A673 (cell line): ENCODE results near the gene VDAC1. TPM values are rescaled to one million over a fixed set of nuclear protein-coding genes. Genes with fewer than 3 reads are reported as not detected.
A peak's percentile ranks its signal among the peaks of the same experiment; 100 is the strongest.

Experiments
- BruUV-seq: library from RNA; stranded (reverse); fragments of 400-500 nt; replicated peaks from 2 replicates; lab custom pipeline; 2021; lab: Mats Ljungman, UMichigan
- CTCF ChIA-PET: fragments of 300-600 bp; sonication (Branson Sonifier 250); formaldehyde crosslinking; loops from one replicate; lab custom pipeline; 2022; ENCODE audit warnings: antibody characterized with exemption; lab: Charles Lee
- POLR2A ChIA-PET: fragments of 300-600 bp; sonication (Branson Sonifier 250); formaldehyde crosslinking; loops from one replicate; lab custom pipeline; 2022; ENCODE audit warnings: antibody characterized with exemption; ENCODE audit not compliant: low non-redundant PET; lab: Charles Lee
- DNase-seq: peaks from one replicate; pipeline ENCODE4 v3.0.0-alpha.2; 2015; ENCODE audit warnings: low spot score
- H3K27ac ChIP-seq: fragments of 200-600 bp; sonication (generic); 2 replicates; pipeline ENCODE4 v1.5.1; 2016; ENCODE audit warnings: mixed run types, low read depth, mild to moderate bottlenecking, mixed read lengths, antibody characterized with exemption, low read length; ENCODE audit not compliant: poor library complexity, severe bottlenecking
- H3K27me3 ChIP-seq: fragments of 200-600 bp; sonication (generic); replicated peaks from 2 replicates; pipeline ENCODE4 v1.6.1; 2017; ENCODE audit warnings: mixed run types, low read depth, mild to moderate bottlenecking, mixed read lengths, antibody characterized with exemption, low read length; ENCODE audit not compliant: insufficient read depth, poor library complexity
- H3K36me3 ChIP-seq: fragments of 200-600 bp; sonication (generic); 2 replicates; pipeline ENCODE4 v1.6.1; 2016; ENCODE audit warnings: mixed run types, mild to moderate bottlenecking, mixed read lengths, antibody characterized with exemption, low read length; ENCODE audit not compliant: insufficient read depth, poor library complexity, severe bottlenecking
- H3K4me1 ChIP-seq: fragments of 200-600 bp; sonication (generic); 2 replicates; pipeline ENCODE4 v1.6.1; 2017; ENCODE audit warnings: mixed run types, mild to moderate bottlenecking, mixed read lengths, antibody characterized with exemption, low read length; ENCODE audit not compliant: insufficient read depth, poor library complexity, severe bottlenecking
- H3K4me3 ChIP-seq: fragments of 200-600 bp; sonication (generic); 2 replicates; pipeline ENCODE4 v1.5.1; 2016; ENCODE audit warnings: low read depth, mixed run types, mild to moderate bottlenecking, mixed read lengths, low read length; ENCODE audit not compliant: poor library complexity, severe bottlenecking
- H3K9me3 ChIP-seq: fragments of 200-600 bp; sonication (generic); 2 replicates; pipeline ENCODE4 v1.6.1; 2016; ENCODE audit warnings: mixed run types, low read depth, mild to moderate bottlenecking, mixed read lengths, antibody characterized with exemption, low read length; ENCODE audit not compliant: poor library complexity, severe bottlenecking
- EZH2 ChIP-seq: fragments of 200-600 bp; sonication (generic); IDR thresholded peaks from 2 replicates; pipeline ENCODE4 v1.6.1; 2017; ENCODE audit warnings: borderline replicate concordance, low read depth, mild to moderate bottlenecking, mixed read lengths, antibody characterized with exemption, low read length; ENCODE audit not compliant: poor library complexity, severe bottlenecking
- intact Hi-C: fragments of 100-400 bp; cut with micrococcal nuclease; formaldehyde crosslinking; loops from one replicate; pipeline ENCODE4 v1.10.0; 2022; ENCODE audit not compliant: unreplicated experiment
- total RNA-seq: library from RNA; stranded (reverse); gene quantifications from 2 replicates; pipeline ENCODE4 v1.2.3, GENCODE V29; 2021
- TF ChIP-seq, protein P1 (sequence below): fragments of 300-800, 200-600 bp; sonication (generic); conservative IDR thresholded peaks from 2 replicates; pipeline ENCODE4 v1.5.1; 2017; ENCODE audit warnings: low read depth, mild to moderate bottlenecking, antibody characterized with exemption, low read length, moderate library complexity, mixed read lengths

VDAC1 gene
- total RNA-seq, 1 experiment from 2014 or later: 367 TPM

DNA sequence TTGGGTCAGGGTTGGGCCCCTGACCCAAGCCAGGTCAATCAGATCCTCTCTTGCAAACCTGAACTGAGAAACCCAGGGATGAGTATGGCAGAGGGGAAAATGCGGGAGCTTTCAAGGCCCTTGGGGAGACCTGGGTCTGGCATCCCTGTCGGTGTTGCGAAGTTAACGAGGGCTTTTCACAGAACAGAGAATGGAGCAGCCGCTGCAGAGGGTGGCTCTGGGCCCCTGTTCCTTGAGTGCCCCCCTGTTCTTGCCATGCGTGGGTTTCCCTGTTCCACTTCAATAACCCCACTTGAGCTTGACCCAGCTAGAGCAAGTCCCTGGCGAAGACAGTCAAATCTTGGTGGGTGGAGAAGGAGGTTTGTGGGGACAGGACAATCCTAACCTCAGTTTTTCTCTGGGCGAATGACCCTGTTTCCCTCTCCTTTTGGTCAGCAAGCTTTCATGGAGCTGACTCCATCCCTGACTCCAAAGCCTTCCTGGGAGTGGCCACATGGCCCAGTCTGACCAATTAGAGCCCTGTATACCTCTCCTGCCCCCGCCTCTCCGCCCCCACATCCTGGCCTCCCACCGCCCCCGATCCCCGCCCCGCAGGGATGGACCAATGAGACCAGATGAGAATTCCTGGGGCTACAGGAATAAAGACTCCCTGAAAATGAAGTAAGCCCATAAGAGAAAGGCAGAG is 2.9 kb upstream of the VDAC1 start:
- DNase-seq: peak; percentile 37
- TF ChIP-seq EZH2: no peak
- TF ChIP-seq, protein P1, sequence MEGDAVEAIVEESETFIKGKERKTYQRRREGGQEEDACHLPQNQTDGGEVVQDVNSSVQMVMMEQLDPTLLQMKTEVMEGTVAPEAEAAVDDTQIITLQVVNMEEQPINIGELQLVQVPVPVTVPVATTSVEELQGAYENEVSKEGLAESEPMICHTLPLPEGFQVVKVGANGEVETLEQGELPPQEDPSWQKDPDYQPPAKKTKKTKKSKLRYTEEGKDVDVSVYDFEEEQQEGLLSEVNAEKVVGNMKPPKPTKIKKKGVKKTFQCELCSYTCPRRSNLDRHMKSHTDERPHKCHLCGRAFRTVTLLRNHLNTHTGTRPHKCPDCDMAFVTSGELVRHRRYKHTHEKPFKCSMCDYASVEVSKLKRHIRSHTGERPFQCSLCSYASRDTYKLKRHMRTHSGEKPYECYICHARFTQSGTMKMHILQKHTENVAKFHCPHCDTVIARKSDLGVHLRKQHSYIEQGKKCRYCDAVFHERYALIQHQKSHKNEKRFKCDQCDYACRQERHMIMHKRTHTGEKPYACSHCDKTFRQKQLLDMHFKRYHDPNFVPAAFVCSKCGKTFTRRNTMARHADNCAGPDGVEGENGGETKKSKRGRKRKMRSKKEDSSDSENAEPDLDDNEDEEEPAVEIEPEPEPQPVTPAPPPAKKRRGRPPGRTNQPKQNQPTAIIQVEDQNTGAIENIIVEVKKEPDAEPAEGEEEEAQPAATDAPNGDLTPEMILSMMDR: no peak
- intact Hi-C loops: no loop called here
- Histone ChIP-seq H3K9me3 (no peaks in the 10 kb centered on the region), H3K27ac (no peak overlapping the region), H3K4me3 (no peak overlapping the region), H3K27me3 (no peaks in the 10 kb centered on the region), H3K4me1 (peaks cover 15% of the 10 kb centered on the region), H3K36me3 (no peaks in the 10 kb centered on the region)
- ChIA-PET CTCF (no interaction called here), POLR2A (interaction anchor here (0.6 to 0.7 kb wide), 2 partner anchors 140 to 1038 kb away, joined by 7 to 10 read pairs; no protein-coding TSS in a partner anchor)
- no TSS peak for BruUV-seq

DNA sequence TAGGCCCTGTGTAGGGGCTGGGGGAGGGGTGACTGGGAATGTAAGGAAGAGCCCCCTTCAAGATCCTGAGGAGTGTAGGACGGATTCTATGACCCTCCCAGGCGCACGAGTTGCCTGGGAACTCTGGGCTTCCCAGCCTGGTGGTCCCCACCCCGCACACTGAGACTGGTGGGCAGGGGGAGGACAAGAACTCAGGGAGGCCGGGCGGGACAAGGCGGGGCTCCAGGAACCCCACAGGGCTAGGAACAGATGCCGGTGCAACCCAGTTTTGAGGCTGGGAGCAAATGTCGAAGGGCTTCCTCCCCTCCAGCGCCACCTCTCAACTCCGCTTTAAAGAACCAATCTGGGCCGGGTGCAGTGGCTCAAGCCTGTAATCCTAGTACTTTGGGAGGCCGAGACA is 1.3 kb upstream of the VDAC1 start:
- CTCF ChIA-PET: interaction anchor here (1.1 kb wide), 1 partner anchor 33 kb away, joined by 3 read pairs; no protein-coding TSS in a partner anchor
- no TSS peak for BruUV-seq
- Histone ChIP-seq H3K27me3 (no peaks in the 10 kb centered on the region), H3K9me3 (no peaks in the 10 kb centered on the region), H3K27ac (no peak overlapping the region), H3K4me1 (peaks cover 15% of the 10 kb centered on the region), H3K36me3 (peaks cover 8% of the 10 kb centered on the region), H3K4me3 (no peak overlapping the region)
- DNase-seq: no peak
- TF ChIP-seq, protein P1: no peak
- TF ChIP-seq EZH2: no peak
- POLR2A ChIA-PET: no interaction called here
- intact Hi-C loops: no loop called here

DNA sequence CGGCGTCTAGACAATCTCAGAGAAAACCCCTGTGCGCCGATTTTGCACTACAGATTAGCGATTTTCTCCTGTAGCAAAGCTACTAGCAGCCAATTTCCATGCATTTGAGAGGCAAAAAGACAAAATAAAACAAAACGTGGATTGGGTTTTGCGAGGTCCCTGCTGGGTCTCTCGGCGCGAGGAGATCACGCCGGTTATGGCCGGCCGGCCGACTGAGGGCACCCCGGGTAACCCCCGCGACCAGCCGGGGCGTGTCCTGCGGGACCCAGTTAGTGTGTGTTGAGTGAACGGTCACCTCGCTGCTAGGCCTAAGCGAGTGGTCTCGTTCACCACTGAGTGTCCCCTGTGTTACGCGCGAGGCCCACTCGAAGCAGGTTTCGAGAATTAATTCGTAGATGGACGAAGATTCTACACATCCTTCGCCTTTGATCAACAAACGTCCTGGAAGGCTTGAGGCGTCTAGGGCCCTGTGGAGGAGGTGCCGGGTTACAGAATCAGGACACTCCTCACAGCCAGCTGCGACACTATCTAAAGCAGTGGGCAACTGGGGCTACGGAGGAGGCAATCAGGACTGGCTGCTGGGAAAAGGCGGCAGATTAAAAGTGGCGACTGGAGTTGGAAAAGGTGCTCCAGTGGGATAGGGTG is 764 bp upstream of the VDAC1 start:
- DNase-seq: no peak

More for the DNA sequence above, 764 bp upstream of the VDAC1 start:
- H3K9me3 ChIP-seq: no peaks in the 10 kb centered on the region
- peaks cover 13% of the 10 kb centered on the region for H3K36me3 ChIP-seq
- BruUV-seq: TSS peak; percentile 73
- no peaks in the 10 kb centered on the region for H3K27me3 ChIP-seq
- peaks cover 15% of the 10 kb centered on the region for H3K4me1 ChIP-seq
- POLR2A ChIA-PET: interaction anchor here (0.6 kb wide), 1 partner anchor 1079 kb away, joined by 11 read pairs; no protein-coding TSS in a partner anchor
- CTCF ChIA-PET: interaction anchor here (1.0 to 1.4 kb wide), 3 partner anchors 9 to 34 kb away, joined by 3 to 5 read pairs (median 4); no protein-coding TSS in a partner anchor
- TF ChIP-seq, protein P1: 0 out of 2 replicates have a peak, but pooled peaks have one; percentile 3
- no peak for TF ChIP-seq EZH2
- intact Hi-C loops: no loop called here
- peak overlapping the region; percentile 97 for H3K4me3 ChIP-seq
- H3K27ac ChIP-seq: peak overlapping the region; percentile 98
